Measurements from ENCODE around the gene CNKSR2.
"Not testable (repeated sequence)": the region's sequence is repeated elsewhere in the genome, so short reads cannot be mapped to it uniquely, and the experiment has no call there.

CNKSR2 gene

DNA sequence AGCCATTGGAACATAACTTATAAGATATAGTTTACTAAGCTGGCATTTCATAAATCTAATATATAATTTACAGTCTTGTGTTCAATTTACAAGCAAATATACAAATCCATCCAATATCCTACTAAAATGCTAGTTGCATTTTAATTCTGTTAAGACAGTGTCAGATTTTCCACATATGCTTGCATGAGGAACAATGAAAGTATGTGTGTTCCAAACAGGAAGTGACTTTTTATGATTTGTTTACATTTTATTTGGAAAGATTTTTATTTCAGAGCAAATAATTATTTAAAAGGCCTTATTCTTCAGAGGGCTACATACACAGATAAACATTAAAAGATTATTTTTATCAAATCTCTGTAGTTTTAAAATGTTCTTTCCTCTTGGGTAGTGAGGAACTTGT is 153.9 kb downstream of the CNKSR2 start:
- no peak overlapping the region for H3K4me3 ChIP-seq (ENCODE audit: low read depth, low read length)
- TF ChIP-seq, protein P1, sequence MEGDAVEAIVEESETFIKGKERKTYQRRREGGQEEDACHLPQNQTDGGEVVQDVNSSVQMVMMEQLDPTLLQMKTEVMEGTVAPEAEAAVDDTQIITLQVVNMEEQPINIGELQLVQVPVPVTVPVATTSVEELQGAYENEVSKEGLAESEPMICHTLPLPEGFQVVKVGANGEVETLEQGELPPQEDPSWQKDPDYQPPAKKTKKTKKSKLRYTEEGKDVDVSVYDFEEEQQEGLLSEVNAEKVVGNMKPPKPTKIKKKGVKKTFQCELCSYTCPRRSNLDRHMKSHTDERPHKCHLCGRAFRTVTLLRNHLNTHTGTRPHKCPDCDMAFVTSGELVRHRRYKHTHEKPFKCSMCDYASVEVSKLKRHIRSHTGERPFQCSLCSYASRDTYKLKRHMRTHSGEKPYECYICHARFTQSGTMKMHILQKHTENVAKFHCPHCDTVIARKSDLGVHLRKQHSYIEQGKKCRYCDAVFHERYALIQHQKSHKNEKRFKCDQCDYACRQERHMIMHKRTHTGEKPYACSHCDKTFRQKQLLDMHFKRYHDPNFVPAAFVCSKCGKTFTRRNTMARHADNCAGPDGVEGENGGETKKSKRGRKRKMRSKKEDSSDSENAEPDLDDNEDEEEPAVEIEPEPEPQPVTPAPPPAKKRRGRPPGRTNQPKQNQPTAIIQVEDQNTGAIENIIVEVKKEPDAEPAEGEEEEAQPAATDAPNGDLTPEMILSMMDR (IDR thresholded peaks at IDR 0.05; ENCODE audit: low read depth, low read length) = no peak

DNA sequence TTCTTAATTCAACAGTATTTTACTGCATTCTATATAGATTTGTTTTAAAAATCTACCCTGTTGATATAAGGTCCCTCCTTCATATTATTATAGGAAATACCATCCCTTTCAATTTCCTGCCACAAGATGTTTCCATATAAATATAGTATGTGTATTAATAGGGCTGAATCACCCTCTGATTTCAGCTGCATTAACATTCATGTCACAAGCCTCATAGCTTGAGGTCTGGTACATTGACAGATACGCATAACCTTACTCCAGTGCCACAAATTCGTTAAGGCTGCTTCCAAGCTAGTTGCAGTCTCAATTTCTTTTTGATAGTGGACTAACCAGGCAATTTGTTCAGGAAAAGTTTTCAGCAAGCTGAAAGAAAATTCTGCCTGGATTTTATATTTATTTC is 155.6 kb downstream of the CNKSR2 start:
- H3K4me3 ChIP-seq (ENCODE audit: low read depth, low read length) = no peak overlapping the region

DNA sequence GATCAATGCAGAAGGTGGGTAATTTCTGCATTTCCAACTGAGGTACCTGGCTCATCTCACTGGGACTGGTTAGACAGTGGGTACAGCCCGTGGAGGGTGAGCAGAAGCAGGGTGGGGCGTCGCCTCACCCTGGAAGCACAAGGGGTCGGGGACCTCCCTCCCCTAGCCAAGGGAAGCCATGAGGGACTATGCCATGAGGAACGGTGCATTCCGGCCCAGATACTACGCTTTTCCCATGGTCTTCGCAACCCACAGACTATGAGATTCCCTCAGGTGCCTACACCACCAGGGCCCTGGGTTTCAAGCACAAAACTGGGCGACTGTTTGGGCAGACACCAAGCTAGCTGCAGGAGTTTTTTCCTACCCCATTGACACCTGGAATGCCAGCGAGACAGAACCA is 170.4 kb downstream of the CNKSR2 start:
- H3K4me3 ChIP-seq (ENCODE audit: low read depth, low read length) = not testable (repeated sequence)

More for the DNA sequence above, 155.6 kb downstream of the CNKSR2 start:
- TF ChIP-seq, protein P1 (IDR thresholded peaks at IDR 0.05; ENCODE audit: low read depth, low read length) = no peak

DNA sequence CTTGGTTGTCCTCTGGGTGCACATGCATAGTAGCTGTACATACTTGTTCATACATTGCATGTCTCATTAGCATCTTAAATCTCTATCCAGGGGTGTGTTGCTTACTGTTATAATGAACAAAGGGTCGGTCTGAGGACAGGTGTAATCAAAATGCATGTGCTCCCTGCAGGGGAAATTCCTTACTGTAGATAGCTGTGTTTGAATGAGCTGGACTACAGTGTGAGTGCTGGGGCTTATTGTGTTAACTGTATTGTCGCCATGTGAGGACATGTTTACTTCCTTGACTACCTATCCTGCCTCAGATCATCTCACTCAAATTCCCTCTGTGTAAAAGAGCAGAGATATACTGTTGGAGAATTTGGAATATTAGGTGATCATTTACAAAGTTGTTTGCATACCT is 185.2 kb downstream of the CNKSR2 start:
- H3K4me3 ChIP-seq (ENCODE audit: low read depth, low read length) = no peak overlapping the region
- TF ChIP-seq, protein P1 (IDR thresholded peaks at IDR 0.05; ENCODE audit: low read depth, low read length) = no peak

DNA sequence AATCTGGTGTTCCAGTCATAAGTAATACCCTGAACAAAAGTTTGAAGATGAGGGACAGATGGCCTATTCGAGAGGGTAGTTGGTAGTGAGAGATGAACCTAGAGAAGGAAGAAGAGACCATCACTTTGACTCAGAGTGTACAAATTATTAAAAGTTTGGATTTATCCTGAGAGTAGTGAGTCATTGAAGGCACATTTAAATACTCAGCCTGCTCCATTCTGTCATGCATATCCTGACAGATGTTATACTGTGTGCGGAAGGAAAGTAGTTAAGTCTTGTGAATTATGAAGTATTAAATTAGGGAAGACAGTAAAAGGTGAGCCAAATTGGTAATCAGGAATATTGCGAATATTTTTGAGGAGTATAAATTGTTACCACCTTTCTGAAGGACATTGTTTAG is 190.8 kb downstream of the CNKSR2 start:
- H3K4me3 ChIP-seq (ENCODE audit: low read depth, low read length) = no peak overlapping the region
- TF ChIP-seq, protein P1 (IDR thresholded peaks at IDR 0.05; ENCODE audit: low read depth, low read length) = no peak

DNA sequence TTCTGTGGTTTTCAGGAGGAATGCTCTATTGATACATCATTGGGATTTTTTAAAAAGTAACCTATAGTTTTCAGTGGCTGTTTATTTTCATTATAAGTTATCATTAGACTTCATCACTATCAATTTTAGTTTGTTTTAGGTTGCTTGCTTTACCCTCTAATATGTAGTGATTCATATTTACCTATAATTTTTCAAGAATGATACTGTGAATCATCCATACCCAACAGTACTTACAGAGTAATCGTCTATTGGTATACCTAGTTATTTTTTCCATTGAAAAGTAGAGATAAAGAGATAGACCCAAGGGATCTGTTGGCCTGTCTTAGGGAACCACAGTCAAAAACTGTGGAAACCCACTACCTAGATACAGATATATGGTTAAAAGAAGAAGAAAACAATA is 200.6 kb downstream of the CNKSR2 start:
- TF ChIP-seq, protein P1 (IDR thresholded peaks at IDR 0.05; ENCODE audit: low read depth, low read length) = no peak
- no peak overlapping the region for H3K4me3 ChIP-seq (ENCODE audit: low read depth, low read length)

DNA sequence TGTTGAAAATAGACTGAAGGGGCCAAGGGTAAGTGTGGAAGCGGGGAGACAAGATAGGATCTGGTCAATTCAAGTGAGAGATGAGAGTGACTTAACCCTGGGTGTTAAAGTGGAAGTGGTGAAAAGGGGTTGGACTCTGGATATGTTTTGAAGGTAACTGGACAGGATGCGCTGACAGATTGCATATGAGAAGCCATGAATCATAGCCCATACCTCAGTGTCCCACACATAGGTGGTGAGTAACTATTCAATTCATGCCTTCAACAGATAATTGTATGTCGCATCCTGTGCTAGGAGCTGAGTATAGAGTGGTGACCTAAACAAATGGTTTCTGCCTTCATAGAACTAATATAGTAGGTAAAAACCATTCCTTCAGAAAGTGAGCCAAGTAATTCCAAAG is 207.3 kb downstream of the CNKSR2 start:
- TF ChIP-seq, protein P1 (IDR thresholded peaks at IDR 0.05; ENCODE audit: low read depth, low read length) = no peak

DNA sequence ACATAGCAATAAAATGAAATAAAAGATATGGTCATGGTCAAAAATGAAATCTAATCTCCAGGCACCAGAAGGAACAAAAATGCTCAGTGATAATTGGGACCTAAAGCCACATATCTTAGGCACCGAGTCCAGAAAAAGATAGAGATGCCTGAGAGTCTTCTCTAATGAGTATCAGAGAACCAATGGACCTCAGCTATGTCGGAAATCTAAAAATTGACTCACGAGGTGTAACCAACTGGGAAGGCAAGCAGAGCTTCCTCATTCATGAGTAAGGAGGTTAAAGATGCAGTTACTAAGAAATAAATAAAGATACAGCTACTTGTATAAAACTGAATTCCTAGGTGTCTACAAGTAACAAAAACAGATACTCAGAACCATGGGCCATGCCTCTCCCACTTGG is 211.8 kb downstream of the CNKSR2 start:
- no peak overlapping the region for H3K4me3 ChIP-seq (ENCODE audit: low read depth, low read length)
- TF ChIP-seq, protein P1 (IDR thresholded peaks at IDR 0.05; ENCODE audit: low read depth, low read length) = no peak

More for the DNA sequence above, 207.3 kb downstream of the CNKSR2 start:
- H3K4me3 ChIP-seq (ENCODE audit: low read depth, low read length) = no peak overlapping the region
